Epithelial cell of proximal tubule (primary cell): ENCODE results near the gene CHI3L1. TPM values are rescaled to one million over a fixed set of nuclear protein-coding genes. Genes with fewer than 3 reads are reported as not detected.

Experiments used
- DNase-seq: peaks from one replicate; pipeline ENCODE4 v3.0.0-alpha.2; 2011; ENCODE audit warnings: low read depth
- H3K4me3 ChIP-seq: 2 replicates; pipeline ENCODE4 v1.5.1; 2011; ENCODE audit warnings: low read depth, mild to moderate bottlenecking, low read length
- CTCF ChIP-seq: conservative IDR thresholded peaks from 2 replicates; pipeline ENCODE4 v1.5.1; 2012; ENCODE audit warnings: low read depth, mild to moderate bottlenecking, low read length
- total RNA-seq: library from RNA; depleted of rRNA; stranded (reverse); fragments of >200 nt; gene quantifications from 2 replicates; pipeline ENCODE4 v1.2.3, GENCODE V29; 2015

The CHI3L1 gene
- total RNA-seq, 1 donor from 2014 or later: 0.86 TPM

DNA sequence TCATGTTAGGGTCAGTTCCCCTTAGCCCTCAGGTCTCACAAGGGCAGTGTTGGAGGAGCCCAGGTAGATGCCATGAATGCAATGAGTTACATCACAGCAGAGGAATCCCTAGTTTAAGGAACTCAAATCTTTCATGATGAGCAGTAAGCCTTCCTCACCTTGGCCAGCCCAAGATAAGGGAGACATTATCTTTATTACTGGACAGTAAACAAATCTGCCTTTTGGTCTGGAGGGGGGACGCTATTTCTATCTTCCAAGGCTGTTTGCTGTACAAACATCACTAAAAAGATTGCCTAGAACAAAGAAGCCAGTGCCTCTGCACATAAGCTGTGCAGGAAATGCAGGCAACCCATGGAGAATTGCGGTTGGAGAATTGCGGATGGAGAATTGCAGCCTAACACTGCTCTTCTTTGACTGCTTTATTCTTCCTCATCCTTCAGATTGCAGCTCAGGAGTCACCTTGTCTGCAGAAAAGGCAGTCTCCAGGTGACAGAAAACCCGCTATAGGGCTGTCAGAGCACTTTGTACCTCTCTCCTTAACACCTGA lies 2.3 kb upstream of the CHI3L1 start:
- no peak for DNase-seq
- TF ChIP-seq CTCF: no peak

DNA sequence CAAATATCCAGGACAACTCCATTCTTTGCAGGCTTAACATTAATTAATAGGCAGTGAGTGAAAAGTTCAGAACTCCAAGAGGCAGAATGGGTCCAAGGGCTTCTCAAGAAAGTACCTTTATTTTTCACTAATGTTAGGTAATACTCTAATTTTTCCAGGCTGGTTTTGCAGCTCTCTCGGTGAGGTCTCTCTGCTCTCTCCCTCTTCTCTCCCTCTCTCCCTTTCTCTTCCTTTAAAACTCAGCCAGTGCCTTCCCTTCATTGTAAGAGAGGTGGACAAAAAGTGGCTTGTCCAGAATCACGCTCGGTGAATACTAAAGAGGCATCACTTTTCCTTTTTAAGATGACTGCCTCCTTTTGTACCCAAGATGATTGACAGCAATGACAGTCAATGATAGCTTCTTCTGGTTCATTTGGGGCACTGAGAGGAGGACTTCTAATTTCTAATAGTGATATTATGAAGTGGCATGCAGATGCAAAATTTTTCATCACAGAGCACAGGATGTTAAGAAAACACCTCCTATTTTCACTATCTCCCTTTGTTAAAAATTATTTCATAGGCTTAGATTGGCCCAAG lies 1.3 kb upstream of the CHI3L1 start:
- H3K4me3 ChIP-seq: no peak overlapping the region
- DNase-seq: no peak

More for the DNA sequence above, 2.3 kb upstream of the CHI3L1 start:
- H3K4me3 ChIP-seq: no peak overlapping the region

GRCh38 chr1:203187304-203187685 lies 791 bp upstream of the CHI3L1 start:
- H3K4me3 ChIP-seq: no peak overlapping the region
- TF ChIP-seq CTCF: no peak
- no peak for DNase-seq

More for the DNA sequence above, 1.3 kb upstream of the CHI3L1 start:
- no peak for TF ChIP-seq CTCF

DNA sequence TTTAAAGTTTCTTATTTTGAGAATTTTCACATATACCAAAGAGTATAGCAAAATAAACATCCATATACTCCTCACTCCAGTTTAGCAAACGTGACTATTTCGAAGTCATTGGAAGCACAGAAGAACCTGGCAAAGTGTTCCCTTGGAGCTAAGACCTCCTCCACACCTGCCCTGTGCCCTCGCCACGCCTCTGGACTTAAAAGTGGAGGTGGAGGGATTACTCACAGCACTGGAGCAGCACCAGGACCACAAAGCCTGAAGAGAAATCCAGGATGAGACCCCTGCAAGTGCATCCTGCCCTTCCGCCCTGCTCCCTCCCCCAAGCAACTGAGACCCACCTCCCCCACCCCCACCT lies 436 bp downstream of the CHI3L1 start:
- no peak overlapping the region for H3K4me3 ChIP-seq
- no peak for DNase-seq
- TF ChIP-seq CTCF: no peak

DNA sequence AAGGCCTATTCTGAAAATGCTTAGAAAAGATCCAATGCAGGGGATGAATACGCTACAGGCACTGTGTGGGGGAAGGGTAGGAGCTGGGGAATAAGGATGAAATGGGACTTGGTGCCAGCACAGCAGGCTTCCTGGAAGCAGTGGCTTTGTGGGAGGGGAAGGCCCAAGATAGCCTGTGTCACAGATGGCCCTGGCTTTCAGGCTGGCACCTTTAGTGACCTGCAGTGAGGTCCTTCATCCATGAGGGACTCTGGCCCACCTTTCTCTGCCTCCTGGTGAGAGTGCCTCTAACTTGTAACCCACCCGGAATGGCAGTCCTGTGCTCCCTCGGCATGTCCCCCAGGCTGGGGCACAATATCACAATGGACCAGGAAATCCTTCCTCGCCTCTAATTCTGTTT lies 919 bp downstream of the CHI3L1 start:
- no peak for TF ChIP-seq CTCF
- H3K4me3 ChIP-seq: no peak overlapping the region
- DNase-seq: no peak

DNA sequence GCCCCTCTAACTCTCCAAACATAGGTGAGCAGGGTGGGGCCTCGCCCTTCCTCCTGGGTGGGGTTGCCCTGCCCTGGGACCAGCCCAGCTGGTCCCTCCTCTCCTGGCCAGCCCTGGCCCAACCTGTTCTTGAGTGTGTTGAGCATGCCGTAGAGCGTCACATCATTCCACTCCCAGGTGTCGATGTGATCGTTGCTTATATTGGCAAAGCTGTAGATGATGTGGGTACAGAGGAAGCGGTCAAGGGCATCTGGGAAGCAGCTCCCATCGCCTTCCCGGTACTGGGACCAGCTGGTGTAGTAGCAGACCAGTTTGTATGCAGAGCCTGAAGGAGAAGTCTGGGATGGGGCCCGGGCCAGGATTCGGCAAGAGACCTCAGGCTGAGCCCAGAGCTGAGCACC lies 1.4 kb downstream of the CHI3L1 start:
- TF ChIP-seq CTCF: no peak
- no peak overlapping the region for H3K4me3 ChIP-seq
- DNase-seq: no peak

GRCh38 chr1:203184467-203184866 lies 2.0 kb downstream of the CHI3L1 start:
- no peak for TF ChIP-seq CTCF
- DNase-seq: no peak
- no peak overlapping the region for H3K4me3 ChIP-seq
